C4-2B (cell line): ENCODE results near the gene TCAP.

Experiments used
- ZFX ChIP-seq: fragments of 450-650 bp; IDR thresholded peaks from 2 replicates; pipeline ENCODE4 v1.6.1; 2017
- TF ChIP-seq, protein P1 (sequence below): fragments of 450-650 bp; conservative IDR thresholded peaks from 2 replicates; pipeline ENCODE4 v1.5.1; 2017; ENCODE audit warnings: mild to moderate bottlenecking

DNA sequence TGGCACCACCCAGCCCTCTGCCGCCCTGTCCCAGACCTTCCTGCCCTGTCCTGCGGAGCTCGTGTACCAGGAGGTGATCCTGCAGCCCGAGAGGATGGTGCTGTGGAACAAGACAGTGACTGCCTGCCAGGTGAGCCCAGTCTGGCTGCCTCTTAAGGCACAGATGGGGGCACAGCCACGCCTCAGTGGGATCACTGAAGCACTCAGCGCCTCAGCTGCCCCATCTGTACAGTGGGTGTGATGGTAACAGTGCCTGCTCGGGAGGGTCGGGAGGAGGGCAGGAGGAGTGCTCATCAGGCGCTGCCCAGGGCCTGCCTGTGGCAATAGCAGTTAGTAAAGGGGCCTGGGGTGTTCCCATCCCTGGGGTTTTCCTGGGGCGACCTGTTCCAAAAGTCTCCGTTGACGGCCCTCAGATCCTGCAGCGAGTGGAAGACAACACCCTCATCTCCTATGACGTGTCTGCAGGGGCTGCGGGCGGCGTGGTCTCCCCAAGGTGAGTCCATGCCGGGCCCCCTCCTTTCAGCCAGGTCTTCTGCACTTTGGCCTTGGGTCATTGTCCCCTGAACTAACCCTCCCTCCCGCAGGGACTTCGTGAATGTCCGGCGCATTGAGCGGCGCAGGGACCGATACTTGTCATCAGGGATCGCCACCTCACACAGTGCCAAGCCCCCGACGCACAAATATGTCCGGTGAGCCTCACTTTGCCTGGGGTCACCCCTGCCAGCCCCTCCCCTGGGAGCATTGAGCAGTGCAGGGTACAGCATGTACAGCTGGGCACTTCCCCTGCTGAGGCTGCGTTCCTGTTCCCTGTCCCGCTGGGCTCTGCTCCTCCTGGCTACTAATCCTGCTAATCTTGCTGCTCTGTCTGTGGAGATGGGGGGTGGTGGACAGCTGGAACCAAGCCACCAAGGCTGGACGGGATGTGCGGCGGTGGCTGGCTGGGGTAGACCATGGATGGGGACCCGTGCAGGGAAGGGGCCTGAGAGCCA lies 4.5 kb upstream of the TCAP start:
- TF ChIP-seq, protein P1, sequence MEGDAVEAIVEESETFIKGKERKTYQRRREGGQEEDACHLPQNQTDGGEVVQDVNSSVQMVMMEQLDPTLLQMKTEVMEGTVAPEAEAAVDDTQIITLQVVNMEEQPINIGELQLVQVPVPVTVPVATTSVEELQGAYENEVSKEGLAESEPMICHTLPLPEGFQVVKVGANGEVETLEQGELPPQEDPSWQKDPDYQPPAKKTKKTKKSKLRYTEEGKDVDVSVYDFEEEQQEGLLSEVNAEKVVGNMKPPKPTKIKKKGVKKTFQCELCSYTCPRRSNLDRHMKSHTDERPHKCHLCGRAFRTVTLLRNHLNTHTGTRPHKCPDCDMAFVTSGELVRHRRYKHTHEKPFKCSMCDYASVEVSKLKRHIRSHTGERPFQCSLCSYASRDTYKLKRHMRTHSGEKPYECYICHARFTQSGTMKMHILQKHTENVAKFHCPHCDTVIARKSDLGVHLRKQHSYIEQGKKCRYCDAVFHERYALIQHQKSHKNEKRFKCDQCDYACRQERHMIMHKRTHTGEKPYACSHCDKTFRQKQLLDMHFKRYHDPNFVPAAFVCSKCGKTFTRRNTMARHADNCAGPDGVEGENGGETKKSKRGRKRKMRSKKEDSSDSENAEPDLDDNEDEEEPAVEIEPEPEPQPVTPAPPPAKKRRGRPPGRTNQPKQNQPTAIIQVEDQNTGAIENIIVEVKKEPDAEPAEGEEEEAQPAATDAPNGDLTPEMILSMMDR = no peak
- TF ChIP-seq ZFX = no peak
